Measurements from ENCODE around the gene SCFD2.

The SCFD2 gene

GRCh38 chr4:53007024-53007423, 358.8 kb downstream of the SCFD2 start:
- ChIA-PET POLR2A (interaction anchor here (0.9 kb wide), 1 partner anchor 144 kb away, joined by 3 read pairs; no protein-coding TSS in a partner anchor), CTCF (no interaction called here)
- DNase-seq (ENCODE audit: extremely low spot score): no peak
- TF ChIP-seq PKNOX1 (IDR thresholded peaks at IDR 0.05) (no peak), NFRKB (IDR thresholded peaks at IDR 0.05) (no peak), HDGF (IDR thresholded peaks at IDR 0.05; ENCODE audit: borderline replicate concordance) (no peak), L3MBTL2 (conservative IDR thresholded peaks at IDR 0.05) (no peak), SP1 (IDR thresholded peaks at IDR 0.05) (no peak), FOXA1 (IDR thresholded peaks at IDR 0.05) (no peak), ZNF384 (IDR thresholded peaks at IDR 0.05) (no peak), SUZ12 (IDR thresholded peaks at IDR 0.05) (no peak), TARDBP (IDR thresholded peaks at IDR 0.05) (no peak), FOXM1 (IDR thresholded peaks at IDR 0.05; ENCODE audit: borderline replicate concordance) (no peak), CTBP1 (IDR thresholded peaks at IDR 0.05; ENCODE audit: borderline replicate concordance) (no peak), ARNT (IDR thresholded peaks at IDR 0.05) (no peak), FOXK2 (IDR thresholded peaks at IDR 0.05) (no peak), LEF1 (IDR thresholded peaks at IDR 0.05; ENCODE audit: borderline replicate concordance) (no peak), BHLHE40 (IDR thresholded peaks at IDR 0.05; ENCODE audit: borderline replicate concordance) (no peak), ELF4 (IDR thresholded peaks at IDR 0.05) (no peak)

- POLR2A ChIA-PET: no interaction called here
- CTCF ChIA-PET: no interaction called here
- no peak for DNase-seq (ENCODE audit: extremely low spot score)
- no peak for TF ChIP-seq PKNOX1 (IDR thresholded peaks at IDR 0.05)
- no peak for TF ChIP-seq SUZ12 (IDR thresholded peaks at IDR 0.05)
Measured at GRCh38 chr4:53005808-53006207, 360.1 kb downstream of the SCFD2 start.

- ChIA-PET POLR2A (no interaction called here), CTCF (no interaction called here)
- no peak for DNase-seq (ENCODE audit: extremely low spot score)
- TF ChIP-seq SUZ12 (IDR thresholded peaks at IDR 0.05) (no peak), HDGF (IDR thresholded peaks at IDR 0.05; ENCODE audit: borderline replicate concordance) (no peak), SP1 (IDR thresholded peaks at IDR 0.05) (no peak), BHLHE40 (IDR thresholded peaks at IDR 0.05; ENCODE audit: borderline replicate concordance) (no peak), FOXA1 (IDR thresholded peaks at IDR 0.05) (no peak), LEF1 (IDR thresholded peaks at IDR 0.05; ENCODE audit: borderline replicate concordance) (no peak), L3MBTL2 (conservative IDR thresholded peaks at IDR 0.05) (no peak), TARDBP (IDR thresholded peaks at IDR 0.05) (no peak), ELF4 (IDR thresholded peaks at IDR 0.05) (no peak), NFRKB (IDR thresholded peaks at IDR 0.05) (no peak), FOXM1 (IDR thresholded peaks at IDR 0.05; ENCODE audit: borderline replicate concordance) (no peak), FOXK2 (IDR thresholded peaks at IDR 0.05) (no peak), PKNOX1 (IDR thresholded peaks at IDR 0.05) (no peak), CTBP1 (IDR thresholded peaks at IDR 0.05; ENCODE audit: borderline replicate concordance) (no peak), ARNT (IDR thresholded peaks at IDR 0.05) (no peak), ZNF384 (IDR thresholded peaks at IDR 0.05) (no peak)
Measured at GRCh38 chr4:53005149-53005546, 360.7 kb downstream of the SCFD2 start.

GRCh38 chr4:53004497-53005148, 361.2 kb downstream of the SCFD2 start:
- CTCF ChIA-PET: no interaction called here
- POLR2A ChIA-PET: no interaction called here
- DNase-seq (ENCODE audit: extremely low spot score): no peak
- no peak for TF ChIP-seq ELF4 (IDR thresholded peaks at IDR 0.05)
- TF ChIP-seq BHLHE40 (IDR thresholded peaks at IDR 0.05; ENCODE audit: borderline replicate concordance): no peak
- TF ChIP-seq ZNF384 (IDR thresholded peaks at IDR 0.05): no peak
- no peak for TF ChIP-seq HDGF (IDR thresholded peaks at IDR 0.05; ENCODE audit: borderline replicate concordance)
- TF ChIP-seq FOXK2 (IDR thresholded peaks at IDR 0.05): no peak
- no peak for TF ChIP-seq PKNOX1 (IDR thresholded peaks at IDR 0.05)
- no peak for TF ChIP-seq SUZ12 (IDR thresholded peaks at IDR 0.05)
- TF ChIP-seq FOXA1 (IDR thresholded peaks at IDR 0.05): no peak

GRCh38 chr4:53003959-53004358, 361.9 kb downstream of the SCFD2 start:
- POLR2A ChIA-PET: no interaction called here
- TF ChIP-seq ARNT (IDR thresholded peaks at IDR 0.05) (no peak), LEF1 (IDR thresholded peaks at IDR 0.05; ENCODE audit: borderline replicate concordance) (no peak), SUZ12 (IDR thresholded peaks at IDR 0.05) (no peak), HDGF (IDR thresholded peaks at IDR 0.05; ENCODE audit: borderline replicate concordance) (no peak), FOXM1 (IDR thresholded peaks at IDR 0.05; ENCODE audit: borderline replicate concordance) (no peak), TARDBP (IDR thresholded peaks at IDR 0.05) (no peak), CTBP1 (IDR thresholded peaks at IDR 0.05; ENCODE audit: borderline replicate concordance) (no peak), L3MBTL2 (conservative IDR thresholded peaks at IDR 0.05) (no peak), FOXK2 (IDR thresholded peaks at IDR 0.05) (no peak), NFRKB (IDR thresholded peaks at IDR 0.05) (no peak), ELF4 (IDR thresholded peaks at IDR 0.05) (no peak)
- DNase-seq (ENCODE audit: extremely low spot score): no peak
- CTCF ChIA-PET: no interaction called here

GRCh38 chr4:53000560-53000959, 365.3 kb downstream of the SCFD2 start:
- CTCF ChIA-PET: no interaction called here
- DNase-seq (ENCODE audit: extremely low spot score): no peak
- POLR2A ChIA-PET: no interaction called here
- no peak for TF ChIP-seq ELF4 (IDR thresholded peaks at IDR 0.05)
- no peak for TF ChIP-seq NFRKB (IDR thresholded peaks at IDR 0.05)
- 0 out of 2 replicates have a peak, but pooled peaks have one; percentile 13 for TF ChIP-seq PKNOX1 (IDR thresholded peaks at IDR 0.05)
- TF ChIP-seq ARNT (IDR thresholded peaks at IDR 0.05): no peak
- no peak for TF ChIP-seq SP1 (IDR thresholded peaks at IDR 0.05)
